H1 (cell line): ENCODE data around the gene GLRX5. TPM values are rescaled to one million over a fixed set of nuclear protein-coding genes. Genes with fewer than 3 reads are reported as not detected.

Experiments used
- CTCF ChIA-PET: fragments of 300-600 bp; sonication (Branson Sonifier 250); formaldehyde crosslinking; loops from one replicate; lab custom pipeline; 2021; ENCODE audit not compliant: partially characterized antibody; lab: Charles Lee
- POLR2A ChIA-PET: fragments of 300-600 bp; sonication (Branson Sonifier 250); formaldehyde crosslinking; loops from one replicate; lab custom pipeline; 2021; ENCODE audit warnings: inconsistent platforms; ENCODE audit not compliant: partially characterized antibody; lab: Charles Lee
- DNase-seq, 2 experiments: peaks; one replicate each; pipeline versions ENCODE4 v3.0.0 to v3.0.0-alpha.2; 2010 to 2022; ENCODE audit warnings: low spot score in 2 of 2, low read depth in 1 of 2, mixed read lengths in 1 of 2
- FAIRE-seq: peaks from 2 replicates; lab custom pipeline; 2011; peaks lifted over from hg19 to GRCh38; lab: Jason Lieb, UNC
- H2AFZ ChIP-seq: 2 replicates; pipeline ENCODE4 v1.8.1; 2012; ENCODE audit warnings: low read length, inconsistent platforms
- H2AK5ac ChIP-seq: 2 replicates; pipeline ENCODE4 v1.6.1; 2013; ENCODE audit warnings: low read depth, low read length
- H2BK120ac ChIP-seq: replicated peaks from 2 replicates; pipeline ENCODE3; 2013; ENCODE audit warnings: low read depth, low read length, inconsistent platforms
- H2BK12ac ChIP-seq: 2 replicates; pipeline ENCODE4 v1.6.1; 2013; ENCODE audit warnings: low read depth, low read length
- H2BK15ac ChIP-seq: 2 replicates; pipeline ENCODE4 v1.6.1; 2013; ENCODE audit warnings: low read length
- H2BK20ac ChIP-seq: 2 replicates; pipeline ENCODE4 v1.6.1; 2013; ENCODE audit warnings: low read length
- H2BK5ac ChIP-seq: 2 replicates; pipeline ENCODE4 v1.6.1; 2013; ENCODE audit warnings: low read depth, low read length
- H3K14ac ChIP-seq: 2 replicates; pipeline ENCODE4 v1.6.1; 2013; ENCODE audit warnings: inconsistent platforms; ENCODE audit not compliant: insufficient read length
- H3K18ac ChIP-seq: 2 replicates; pipeline ENCODE4 v1.6.1; 2013; ENCODE audit warnings: low read length; ENCODE audit errors: extremely low read depth
- H3K23ac ChIP-seq: 2 replicates; pipeline ENCODE4 v1.6.1; 2013; ENCODE audit warnings: inconsistent platforms; ENCODE audit not compliant: insufficient read length
- H3K23me2 ChIP-seq: 2 replicates; pipeline ENCODE4 v1.6.1; 2013; ENCODE audit warnings: low read depth, low read length
- H3K27ac ChIP-seq: 2 replicates; pipeline ENCODE4 v1.6.1; 2011; ENCODE audit warnings: low read depth, low read length, inconsistent platforms
- H3K27me3 ChIP-seq, 4 experiments: replicated peaks in 1 of 4; 1 replicate in 1 of 4; 2 replicates in 3 of 4; pipeline versions ENCODE4 v1.6.1 to v1.8.1; 2011 to 2013; ENCODE audit warnings: low read length in 3 of 4, mild to moderate bottlenecking in 3 of 4, inconsistent platforms in 2 of 4, mixed read lengths in 2 of 4, moderate library complexity in 1 of 4; ENCODE audit not compliant: control insufficient read depth in 3 of 4, insufficient read depth in 3 of 4; ENCODE audit errors: extremely low read depth in 1 of 4
- H3K36me3 ChIP-seq, 4 experiments: 2 replicates each; pipeline versions ENCODE4 v1.6.1 to v1.8.1; 2011 to 2013; ENCODE audit warnings: mild to moderate bottlenecking in 4 of 4, low read length in 3 of 4, moderate library complexity in 2 of 4, control low read depth in 1 of 4, inconsistent platforms in 1 of 4; ENCODE audit not compliant: insufficient read depth in 4 of 4, control insufficient read depth in 2 of 4
- H3K4ac ChIP-seq: replicated peaks from 2 replicates; pipeline ENCODE3; 2013; ENCODE audit warnings: low read length, low read depth, mixed read lengths, inconsistent platforms; ENCODE audit not compliant: insufficient read length
- H3K4me1 ChIP-seq, 4 experiments: replicated peaks in 1 of 4; 1 replicate in 1 of 4; 2 replicates in 3 of 4; pipeline versions ENCODE4 v1.6.1 to v1.8.1; 2011 to 2013; ENCODE audit warnings: low read length in 3 of 4, inconsistent platforms in 2 of 4, mixed read lengths in 1 of 4; ENCODE audit not compliant: insufficient read depth in 4 of 4, control insufficient read depth in 3 of 4
- H3K4me2 ChIP-seq, 2 experiments: 2 replicates each; pipeline versions ENCODE4 v1.6.1 to v1.8.1; 2011 to 2013; ENCODE audit warnings: low read depth in 2 of 2, low read length in 2 of 2, control low read depth in 1 of 2, inconsistent platforms in 1 of 2, mild to moderate bottlenecking in 1 of 2; ENCODE audit not compliant: insufficient read depth in 1 of 2
- H3K4me3 ChIP-seq, 4 experiments: fragments of 200-600, 300-600 bp in 1 of 4; sonication (generic), shearing (Covaris generic), sonication (Bioruptor Twin) in 1 of 4; 2 replicates each; pipeline versions ENCODE4 v1.5.1 to v1.8.1; 2011 to 2016; ENCODE audit warnings: low read length in 4 of 4, low read depth in 3 of 4, control low read depth in 2 of 4, inconsistent platforms in 2 of 4, mild to moderate bottlenecking in 2 of 4, mixed read lengths in 1 of 4, moderate library complexity in 1 of 4; ENCODE audit not compliant: insufficient read depth in 2 of 4; ENCODE audit errors: extremely low read depth in 1 of 4
- H3K56ac ChIP-seq: replicated peaks from 2 replicates; pipeline ENCODE3; 2013; ENCODE audit warnings: low read depth, mild to moderate bottlenecking, mixed read lengths, low read length, inconsistent platforms; ENCODE audit not compliant: insufficient read length
- H3K79me1 ChIP-seq: 2 replicates; pipeline ENCODE4 v1.6.1; 2013; ENCODE audit warnings: low read depth, low read length, control low read depth
- H3K79me2 ChIP-seq, 2 experiments: 2 replicates each; pipeline versions ENCODE4 v1.6.1 to v1.8.1; 2012 to 2013; ENCODE audit warnings: low read length in 2 of 2, mild to moderate bottlenecking in 2 of 2, inconsistent platforms in 1 of 2; ENCODE audit not compliant: insufficient read depth in 2 of 2, control insufficient read depth in 1 of 2
- H3K9ac ChIP-seq, 4 experiments: replicated peaks in 1 of 4; 1 replicate in 1 of 4; 2 replicates in 3 of 4; pipeline versions ENCODE4 v1.6.1 to v1.8.1; 2011 to 2013; ENCODE audit warnings: low read depth in 3 of 4, low read length in 3 of 4, control low read depth in 2 of 4, mild to moderate bottlenecking in 2 of 4, moderate library complexity in 2 of 4, inconsistent platforms in 1 of 4; ENCODE audit errors: extremely low read depth in 1 of 4
- H3K9me3 ChIP-seq, 2 experiments: 2 replicates each; pipeline versions ENCODE4 v1.6.1 to v1.8.1; 2012 to 2013; ENCODE audit warnings: mild to moderate bottlenecking in 2 of 2, moderate library complexity in 2 of 2, control low read depth in 1 of 2, inconsistent platforms in 1 of 2, low read depth in 1 of 2, low read length in 1 of 2, mixed read lengths in 1 of 2; ENCODE audit not compliant: insufficient read depth in 2 of 2
- H4K20me1 ChIP-seq, 2 experiments: replicated peaks in 1 of 2; 2 replicates each; pipeline versions ENCODE3 to v1.8.1; 2011 to 2013; ENCODE audit warnings: inconsistent platforms in 2 of 2, low read length in 2 of 2, mild to moderate bottlenecking in 1 of 2; ENCODE audit not compliant: insufficient read depth in 2 of 2, control insufficient read depth in 1 of 2
- H4K5ac ChIP-seq: 2 replicates; pipeline ENCODE4 v1.6.1; 2013; ENCODE audit warnings: low read length, low read depth, mixed read lengths, inconsistent platforms; ENCODE audit not compliant: insufficient read length
- H4K8ac ChIP-seq: 2 replicates; pipeline ENCODE4 v1.8.0; 2013; ENCODE audit warnings: mild to moderate bottlenecking, moderate library complexity, low read length, inconsistent platforms; ENCODE audit not compliant: insufficient read depth; ENCODE audit errors: extremely low read depth
- H4K91ac ChIP-seq: replicated peaks from 2 replicates; pipeline ENCODE3; 2013; ENCODE audit warnings: low read length, mixed read lengths, inconsistent platforms; ENCODE audit not compliant: insufficient read length
- JUN ChIP-seq: IDR thresholded peaks from 2 replicates; pipeline ENCODE4 v1.6.1; 2011; ENCODE audit warnings: low read depth, mild to moderate bottlenecking, improper control_type of control experiment, low read length
- NRF1 ChIP-seq: IDR thresholded peaks from 2 replicates; pipeline ENCODE4 v1.6.1; 2011; ENCODE audit warnings: mild to moderate bottlenecking, low read depth, low read length, improper control_type of control experiment
- RAD21 ChIP-seq, 2 experiments: IDR thresholded peaks in 1 of 2; conservative IDR thresholded peaks in 1 of 2; 2 replicates each; pipeline ENCODE4 v1.6.1; 2011; ENCODE audit warnings: low read depth in 2 of 2, low read length in 2 of 2, improper control_type of control experiment in 1 of 2, inconsistent platforms in 1 of 2, mild to moderate bottlenecking in 1 of 2, moderate library complexity in 1 of 2
- TAF1 ChIP-seq: IDR thresholded peaks from 2 replicates; pipeline ENCODE4 v1.6.1; 2011; ENCODE audit warnings: mild to moderate bottlenecking, low read depth, low read length
- ZNF274 ChIP-seq: IDR thresholded peaks from 2 replicates; pipeline ENCODE4 v1.7.0; 2012; ENCODE audit warnings: low read length, borderline replicate concordance; ENCODE audit errors: extremely low read depth
- WGBS, 2 experiments: shearing (Covaris generic) in 1 of 2; methylation state at CpG; one replicate each; pipeline versions ENCODE4 v1.1.6 to v1.1.7; 2013 to 2015; ENCODE audit warnings: low lambda C conversion rate in 2 of 2, mixed read lengths in 2 of 2, inconsistent platforms in 1 of 2, low coverage in 1 of 2, missing lambda C conversion rate in 1 of 2; ENCODE audit not compliant: insufficient replicate concordance in 2 of 2, insufficient coverage in 1 of 2, insufficient read length in 1 of 2; ENCODE audit errors: extremely low coverage in 1 of 2, missing lambda C conversion rate in 1 of 2; 5-methylcytosine and 5-hydroxymethylcytosine counted together
- polyA plus RNA-seq, 7 experiments: library from polyadenylated mRNA; depleted of rRNA in 3 of 7; stranded (reverse) in 5 of 7; unstranded in 2 of 7; fragments of >200 nt in 5 of 7; fragments of 200-250 nt in 2 of 7; gene quantifications; 1 replicate in 5 of 7; 2 replicates in 1 of 7; 4 replicates in 1 of 7; pipeline versions ENCODE4 v1.2.1 to v1.2.3, GENCODE V29; 2011 to 2013; ENCODE audit warnings: missing spikeins in 2 of 7, mixed read lengths in 2 of 7
- total RNA-seq: library from RNA; stranded (reverse); fragmentation: NEBNext Ultra II Directional; extraction: Animal tissue kit (Norgen Biotek cat#: 25700); gene quantifications from 2 replicates; pipeline ENCODE4 v1.2.1, GENCODE V29; 2021
- TF ChIP-seq, protein P1 (sequence below), 3 experiments: IDR thresholded peaks; 1 replicate in 2 of 3; 2 replicates in 1 of 3; pipeline versions ENCODE4 v1.5.1 to v1.6.1; 2011; ENCODE audit warnings: low read length in 3 of 3, mild to moderate bottlenecking in 3 of 3, inconsistent platforms in 2 of 3, low read depth in 1 of 3, moderate library complexity in 1 of 3; ENCODE audit not compliant: insufficient read depth in 1 of 3; ENCODE audit errors: control extremely low read depth in 1 of 3

GLRX5 gene
- total and polyA plus RNA-seq, 2 of the 8 experiments (the other 6 are each of a cell fraction or from before 2014, with no cell fraction given), result 70.1 to 88.8 TPM

DNA sequence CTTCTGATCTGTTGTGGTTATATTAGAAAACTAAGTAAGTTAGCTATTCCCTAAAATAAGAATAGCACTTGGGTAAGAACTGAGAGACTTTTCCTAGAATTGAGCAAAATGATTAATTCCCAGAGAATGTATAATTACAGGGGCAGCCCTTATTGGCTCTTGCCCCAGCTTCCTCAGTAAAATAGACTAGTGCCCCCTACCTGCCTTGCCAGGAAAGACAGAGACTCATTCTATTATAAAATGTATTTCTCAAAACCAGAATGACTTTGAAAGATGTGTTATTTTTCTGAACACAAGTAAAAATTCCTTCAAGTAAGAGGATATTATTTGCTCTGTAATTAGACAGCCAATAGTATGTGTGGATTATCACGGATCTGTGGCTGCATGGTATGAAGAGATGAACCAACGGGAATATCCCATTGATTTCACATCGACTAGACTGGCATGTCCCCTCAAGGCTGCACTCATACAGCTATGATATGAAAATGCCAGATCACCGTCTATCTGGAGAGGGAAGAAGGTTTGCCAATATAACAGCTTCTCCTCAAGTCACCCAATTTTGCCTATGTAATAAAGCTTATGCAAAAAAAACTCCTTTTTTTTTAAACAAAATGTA is 7.4 kb upstream of the GLRX5 start:
- DNase-seq, result no peak
- no peak overlapping the region for H3K27ac ChIP-seq
- H2BK120ac ChIP-seq, result no peak overlapping the region
- H2BK5ac ChIP-seq, result no peak overlapping the region
- H3K4me2 ChIP-seq, result no peak overlapping the region
- H2BK15ac ChIP-seq, result no peak overlapping the region
- no peak overlapping the region for H2AK5ac ChIP-seq
- H2AFZ ChIP-seq, result no peak overlapping the region
- no peak overlapping the region for H3K4me3 ChIP-seq
- ChIA-PET CTCF (interaction anchor here (0.7 to 4.1 kb wide), 31 partner anchors 9 to 474 kb away, joined by 3 to 44 read pairs (median 6); partner anchors contain the start of gene SYNE3), POLR2A (interaction anchor here (0.8 to 1.0 kb wide), 3 partner anchors 13 to 85 kb away, joined by 3 to 4 read pairs (median 3); no protein-coding TSS in a partner anchor)
- H2BK12ac ChIP-seq, result no peak overlapping the region
- peaks cover 6% of the 10 kb centered on the region for H3K79me1 ChIP-seq
- 68% methylated on average over 4 of the region's 4 CpGs; no CpG with 5 or more reads in 1 of the 2 experiments for WGBS, 2 experiments
- no peak overlapping the region for H3K14ac ChIP-seq
- H3K9ac ChIP-seq, result no peak overlapping the region
- no peak for FAIRE-seq
- no peak overlapping the region for H3K4ac ChIP-seq
- no peak overlapping the region for H2BK20ac ChIP-seq
- no peaks in the 10 kb centered on the region for H3K9me3 ChIP-seq
- H3K79me2 ChIP-seq, result peaks cover 6 to 35% of the 10 kb centered on the region in 2 experiments
- H3K23ac ChIP-seq, result no peak overlapping the region
- H3K18ac ChIP-seq, result no peak overlapping the region
- H4K20me1 ChIP-seq, result peaks cover 11 to 14% of the 10 kb centered on the region in 2 experiments
- H3K56ac ChIP-seq, result no peak overlapping the region
- no peak overlapping the region for H4K8ac ChIP-seq
- no peak overlapping the region for H4K5ac ChIP-seq
- peaks cover 0 to 9% (median 2%) of the 10 kb centered on the region in 4 experiments; a peak in 2 of 8 replicates for H3K36me3 ChIP-seq
- TF ChIP-seq JUN, result no peak
- no peak for TF ChIP-seq NRF1
- peak; percentile 49 to 52 for TF ChIP-seq RAD21 (IDR thresholded peaks at IDR 0.05 in 1 of 2, conservative IDR thresholded peaks at IDR 0.05 in 1 of 2; ENCODE audit: low read depth in 2 of 2, low read length in 2 of 2)
- TF ChIP-seq, protein P1, sequence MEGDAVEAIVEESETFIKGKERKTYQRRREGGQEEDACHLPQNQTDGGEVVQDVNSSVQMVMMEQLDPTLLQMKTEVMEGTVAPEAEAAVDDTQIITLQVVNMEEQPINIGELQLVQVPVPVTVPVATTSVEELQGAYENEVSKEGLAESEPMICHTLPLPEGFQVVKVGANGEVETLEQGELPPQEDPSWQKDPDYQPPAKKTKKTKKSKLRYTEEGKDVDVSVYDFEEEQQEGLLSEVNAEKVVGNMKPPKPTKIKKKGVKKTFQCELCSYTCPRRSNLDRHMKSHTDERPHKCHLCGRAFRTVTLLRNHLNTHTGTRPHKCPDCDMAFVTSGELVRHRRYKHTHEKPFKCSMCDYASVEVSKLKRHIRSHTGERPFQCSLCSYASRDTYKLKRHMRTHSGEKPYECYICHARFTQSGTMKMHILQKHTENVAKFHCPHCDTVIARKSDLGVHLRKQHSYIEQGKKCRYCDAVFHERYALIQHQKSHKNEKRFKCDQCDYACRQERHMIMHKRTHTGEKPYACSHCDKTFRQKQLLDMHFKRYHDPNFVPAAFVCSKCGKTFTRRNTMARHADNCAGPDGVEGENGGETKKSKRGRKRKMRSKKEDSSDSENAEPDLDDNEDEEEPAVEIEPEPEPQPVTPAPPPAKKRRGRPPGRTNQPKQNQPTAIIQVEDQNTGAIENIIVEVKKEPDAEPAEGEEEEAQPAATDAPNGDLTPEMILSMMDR (IDR thresholded peaks at IDR 0.05; ENCODE audit: control extremely low read depth in 1 of 3, insufficient read depth in 1 of 3, low read depth in 1 of 3, low read length in 3 of 3), result peak in 2 of 3 experiments; percentile 49 to 50; a peak in 3 of 4 replicates
- TF ChIP-seq ZNF274, result no peak
- TF ChIP-seq TAF1, result no peak
- H4K91ac ChIP-seq, result no peak overlapping the region
- no peaks in the 10 kb centered on the region for H3K27me3 ChIP-seq
- H3K23me2 ChIP-seq, result no peaks in the 10 kb centered on the region
- H3K4me1 ChIP-seq, result peaks cover 0 to 12% (median 0%) of the 10 kb centered on the region in 4 experiments; a peak in 2 of 7 replicates
